H1 (cell line): ENCODE measurements around the gene SLC39A7. TPM values are rescaled to one million over a fixed set of nuclear protein-coding genes. Genes with fewer than 3 reads are reported as not detected.

Experiments used
- CTCF ChIA-PET: fragments of 300-600 bp; sonication (Branson Sonifier 250); formaldehyde crosslinking; loops from one replicate; lab custom pipeline; 2021; ENCODE audit not compliant: partially characterized antibody; lab: Charles Lee
- POLR2A ChIA-PET: fragments of 300-600 bp; sonication (Branson Sonifier 250); formaldehyde crosslinking; loops from one replicate; lab custom pipeline; 2021; ENCODE audit warnings: inconsistent platforms; ENCODE audit not compliant: partially characterized antibody; lab: Charles Lee
- DNase-seq, 2 experiments: peaks; one replicate each; pipeline versions ENCODE4 v3.0.0 to v3.0.0-alpha.2; 2010 to 2022; ENCODE audit warnings: low spot score in 2 of 2, low read depth in 1 of 2, mixed read lengths in 1 of 2
- FAIRE-seq: peaks from 2 replicates; lab custom pipeline; 2011; peaks lifted over from hg19 to GRCh38; lab: Jason Lieb, UNC
- H2AFZ ChIP-seq: 2 replicates; pipeline ENCODE4 v1.8.1; 2012; ENCODE audit warnings: low read length, inconsistent platforms
- H2AK5ac ChIP-seq: 2 replicates; pipeline ENCODE4 v1.6.1; 2013; ENCODE audit warnings: low read depth, low read length
- H2BK120ac ChIP-seq: replicated peaks from 2 replicates; pipeline ENCODE3; 2013; ENCODE audit warnings: low read depth, low read length, inconsistent platforms
- H2BK12ac ChIP-seq: 2 replicates; pipeline ENCODE4 v1.6.1; 2013; ENCODE audit warnings: low read depth, low read length
- H2BK15ac ChIP-seq: 2 replicates; pipeline ENCODE4 v1.6.1; 2013; ENCODE audit warnings: low read length
- H2BK20ac ChIP-seq: 2 replicates; pipeline ENCODE4 v1.6.1; 2013; ENCODE audit warnings: low read length
- H2BK5ac ChIP-seq: 2 replicates; pipeline ENCODE4 v1.6.1; 2013; ENCODE audit warnings: low read depth, low read length
- H3K14ac ChIP-seq: 2 replicates; pipeline ENCODE4 v1.6.1; 2013; ENCODE audit warnings: inconsistent platforms; ENCODE audit not compliant: insufficient read length
- H3K18ac ChIP-seq: 2 replicates; pipeline ENCODE4 v1.6.1; 2013; ENCODE audit warnings: low read length; ENCODE audit errors: extremely low read depth
- H3K23ac ChIP-seq: 2 replicates; pipeline ENCODE4 v1.6.1; 2013; ENCODE audit warnings: inconsistent platforms; ENCODE audit not compliant: insufficient read length
- H3K23me2 ChIP-seq: 2 replicates; pipeline ENCODE4 v1.6.1; 2013; ENCODE audit warnings: low read depth, low read length
- H3K27ac ChIP-seq: 2 replicates; pipeline ENCODE4 v1.6.1; 2011; ENCODE audit warnings: low read depth, low read length, inconsistent platforms
- H3K27me3 ChIP-seq, 4 experiments: replicated peaks in 1 of 4; 1 replicate in 1 of 4; 2 replicates in 3 of 4; pipeline versions ENCODE4 v1.6.1 to v1.8.1; 2011 to 2013; ENCODE audit warnings: low read length in 3 of 4, mild to moderate bottlenecking in 3 of 4, inconsistent platforms in 2 of 4, mixed read lengths in 2 of 4, moderate library complexity in 1 of 4; ENCODE audit not compliant: control insufficient read depth in 3 of 4, insufficient read depth in 3 of 4; ENCODE audit errors: extremely low read depth in 1 of 4
- H3K36me3 ChIP-seq, 4 experiments: 2 replicates each; pipeline versions ENCODE4 v1.6.1 to v1.8.1; 2011 to 2013; ENCODE audit warnings: mild to moderate bottlenecking in 4 of 4, low read length in 3 of 4, moderate library complexity in 2 of 4, control low read depth in 1 of 4, inconsistent platforms in 1 of 4; ENCODE audit not compliant: insufficient read depth in 4 of 4, control insufficient read depth in 2 of 4
- H3K4ac ChIP-seq: replicated peaks from 2 replicates; pipeline ENCODE3; 2013; ENCODE audit warnings: low read length, low read depth, mixed read lengths, inconsistent platforms; ENCODE audit not compliant: insufficient read length
- H3K4me1 ChIP-seq, 4 experiments: replicated peaks in 1 of 4; 1 replicate in 1 of 4; 2 replicates in 3 of 4; pipeline versions ENCODE4 v1.6.1 to v1.8.1; 2011 to 2013; ENCODE audit warnings: low read length in 3 of 4, inconsistent platforms in 2 of 4, mixed read lengths in 1 of 4; ENCODE audit not compliant: insufficient read depth in 4 of 4, control insufficient read depth in 3 of 4
- H3K4me2 ChIP-seq, 2 experiments: 2 replicates each; pipeline versions ENCODE4 v1.6.1 to v1.8.1; 2011 to 2013; ENCODE audit warnings: low read depth in 2 of 2, low read length in 2 of 2, control low read depth in 1 of 2, inconsistent platforms in 1 of 2, mild to moderate bottlenecking in 1 of 2; ENCODE audit not compliant: insufficient read depth in 1 of 2
- H3K4me3 ChIP-seq, 4 experiments: fragments of 200-600, 300-600 bp in 1 of 4; sonication (generic), shearing (Covaris generic), sonication (Bioruptor Twin) in 1 of 4; 2 replicates each; pipeline versions ENCODE4 v1.5.1 to v1.8.1; 2011 to 2016; ENCODE audit warnings: low read length in 4 of 4, low read depth in 3 of 4, control low read depth in 2 of 4, inconsistent platforms in 2 of 4, mild to moderate bottlenecking in 2 of 4, mixed read lengths in 1 of 4, moderate library complexity in 1 of 4; ENCODE audit not compliant: insufficient read depth in 2 of 4; ENCODE audit errors: extremely low read depth in 1 of 4
- H3K56ac ChIP-seq: replicated peaks from 2 replicates; pipeline ENCODE3; 2013; ENCODE audit warnings: low read depth, mild to moderate bottlenecking, mixed read lengths, low read length, inconsistent platforms; ENCODE audit not compliant: insufficient read length
- H3K79me1 ChIP-seq: 2 replicates; pipeline ENCODE4 v1.6.1; 2013; ENCODE audit warnings: low read depth, low read length, control low read depth
- H3K79me2 ChIP-seq, 2 experiments: 2 replicates each; pipeline versions ENCODE4 v1.6.1 to v1.8.1; 2012 to 2013; ENCODE audit warnings: low read length in 2 of 2, mild to moderate bottlenecking in 2 of 2, inconsistent platforms in 1 of 2; ENCODE audit not compliant: insufficient read depth in 2 of 2, control insufficient read depth in 1 of 2
- H3K9ac ChIP-seq, 4 experiments: replicated peaks in 1 of 4; 1 replicate in 1 of 4; 2 replicates in 3 of 4; pipeline versions ENCODE4 v1.6.1 to v1.8.1; 2011 to 2013; ENCODE audit warnings: low read depth in 3 of 4, low read length in 3 of 4, control low read depth in 2 of 4, mild to moderate bottlenecking in 2 of 4, moderate library complexity in 2 of 4, inconsistent platforms in 1 of 4; ENCODE audit errors: extremely low read depth in 1 of 4
- H3K9me3 ChIP-seq, 2 experiments: 2 replicates each; pipeline versions ENCODE4 v1.6.1 to v1.8.1; 2012 to 2013; ENCODE audit warnings: mild to moderate bottlenecking in 2 of 2, moderate library complexity in 2 of 2, control low read depth in 1 of 2, inconsistent platforms in 1 of 2, low read depth in 1 of 2, low read length in 1 of 2, mixed read lengths in 1 of 2; ENCODE audit not compliant: insufficient read depth in 2 of 2
- H4K20me1 ChIP-seq, 2 experiments: replicated peaks in 1 of 2; 2 replicates each; pipeline versions ENCODE3 to v1.8.1; 2011 to 2013; ENCODE audit warnings: inconsistent platforms in 2 of 2, low read length in 2 of 2, mild to moderate bottlenecking in 1 of 2; ENCODE audit not compliant: insufficient read depth in 2 of 2, control insufficient read depth in 1 of 2
- H4K5ac ChIP-seq: 2 replicates; pipeline ENCODE4 v1.6.1; 2013; ENCODE audit warnings: low read length, low read depth, mixed read lengths, inconsistent platforms; ENCODE audit not compliant: insufficient read length
- H4K8ac ChIP-seq: 2 replicates; pipeline ENCODE4 v1.8.0; 2013; ENCODE audit warnings: mild to moderate bottlenecking, moderate library complexity, low read length, inconsistent platforms; ENCODE audit not compliant: insufficient read depth; ENCODE audit errors: extremely low read depth
- H4K91ac ChIP-seq: replicated peaks from 2 replicates; pipeline ENCODE3; 2013; ENCODE audit warnings: low read length, mixed read lengths, inconsistent platforms; ENCODE audit not compliant: insufficient read length
- CBX8 ChIP-seq: fragments of 300-800, 300-1000 bp; sonication (generic); IDR thresholded peaks from 2 replicates; pipeline ENCODE4 v1.7.1; 2016; ENCODE audit warnings: low read depth, low read length, borderline replicate concordance
- POLR2AphosphoS5 ChIP-seq: IDR thresholded peaks from 2 replicates; pipeline ENCODE4 v1.6.1; 2011; ENCODE audit warnings: low read depth, low read length
- POU5F1 ChIP-seq: IDR thresholded peaks from 2 replicates; pipeline ENCODE4 v1.6.1; 2011; ENCODE audit warnings: low read depth, mild to moderate bottlenecking, low read length, moderate library complexity
- TCF12 ChIP-seq: IDR thresholded peaks from 2 replicates; pipeline ENCODE4 v1.6.1; 2011; ENCODE audit warnings: low read depth, mild to moderate bottlenecking, low read length
- USF2 ChIP-seq: IDR thresholded peaks from 2 replicates; pipeline ENCODE4 v1.6.1; 2011; ENCODE audit warnings: low read length, improper control_type of control experiment
- WGBS, 2 experiments: shearing (Covaris generic) in 1 of 2; methylation state at CpG; one replicate each; pipeline versions ENCODE4 v1.1.6 to v1.1.7; 2013 to 2015; ENCODE audit warnings: low lambda C conversion rate in 2 of 2, mixed read lengths in 2 of 2, inconsistent platforms in 1 of 2, low coverage in 1 of 2, missing lambda C conversion rate in 1 of 2; ENCODE audit not compliant: insufficient replicate concordance in 2 of 2, insufficient coverage in 1 of 2, insufficient read length in 1 of 2; ENCODE audit errors: extremely low coverage in 1 of 2, missing lambda C conversion rate in 1 of 2; 5-methylcytosine and 5-hydroxymethylcytosine counted together
- polyA plus RNA-seq, 7 experiments: library from polyadenylated mRNA; depleted of rRNA in 3 of 7; stranded (reverse) in 5 of 7; unstranded in 2 of 7; fragments of >200 nt in 5 of 7; fragments of 200-250 nt in 2 of 7; gene quantifications; 1 replicate in 5 of 7; 2 replicates in 1 of 7; 4 replicates in 1 of 7; pipeline versions ENCODE4 v1.2.1 to v1.2.3, GENCODE V29; 2011 to 2013; ENCODE audit warnings: missing spikeins in 2 of 7, mixed read lengths in 2 of 7
- total RNA-seq: library from RNA; stranded (reverse); fragmentation: NEBNext Ultra II Directional; extraction: Animal tissue kit (Norgen Biotek cat#: 25700); gene quantifications from 2 replicates; pipeline ENCODE4 v1.2.1, GENCODE V29; 2021

The SLC39A7 gene
- total and polyA plus RNA-seq, 2 of the 8 experiments (the other 6 are each of a cell fraction or from before 2014, with no cell fraction given): 63.3 to 123 TPM

GRCh38 chr6:33193619-33194018, 7.0 kb upstream of the SLC39A7 start:
- no peak overlapping the region for H3K4ac ChIP-seq
- whole genome bisulfite sequencing, 2 experiments: 20% methylated on average over 6 of the region's 6 CpGs; no CpG with 5 or more reads in 1 of the 2 experiments
- H4K20me1 ChIP-seq: peaks cover 0 to 5% of the 10 kb centered on the region in 2 experiments
- H3K9me3 ChIP-seq: no peaks in the 10 kb centered on the region
- H3K4me2 ChIP-seq: peak overlapping the region; percentile 78 to 96
- no peak overlapping the region for H3K56ac ChIP-seq
- H3K27me3 ChIP-seq: peaks cover 0 to 17% (median 15%) of the 10 kb centered on the region in 4 experiments; a peak in 6 of 7 replicates
- H3K9ac ChIP-seq: no peak overlapping the region; a peak in 1 of 7 replicates
- no peak overlapping the region for H2AK5ac ChIP-seq
- H3K18ac ChIP-seq: no peak overlapping the region
- no peak overlapping the region for H3K14ac ChIP-seq
- FAIRE-seq (no peak), DNase-seq (no peak)
- no peak overlapping the region for H2AFZ ChIP-seq
- H2BK12ac ChIP-seq: no peak overlapping the region
- peaks cover 11% of the 10 kb centered on the region for H3K23me2 ChIP-seq
- no peaks in the 10 kb centered on the region for H3K79me1 ChIP-seq
- H2BK20ac ChIP-seq: no peak overlapping the region
- no peak overlapping the region for H3K23ac ChIP-seq
- no peak overlapping the region for H4K5ac ChIP-seq
- CTCF ChIA-PET: interaction anchor here (0.6 to 3.4 kb wide), 5 partner anchors 21 to 193 kb away, joined by 3 to 14 read pairs (median 9); no protein-coding TSS in a partner anchor
- POLR2A ChIA-PET: interaction anchor here (0.7 to 1.4 kb wide), 5 partner anchors 12 to 223 kb away, joined by 3 to 6 read pairs (median 4); partner anchors contain the start of gene HSD17B8
- H3K36me3 ChIP-seq: peaks cover 0 to 13% (median 6%) of the 10 kb centered on the region in 4 experiments; a peak in 4 of 8 replicates
- no peak overlapping the region for H4K8ac ChIP-seq
- H2BK15ac ChIP-seq: no peak overlapping the region; the same call in 1 of the 2 replicates
- H3K4me1 ChIP-seq: peaks cover 5 to 10% (median 9%) of the 10 kb centered on the region in 4 experiments
- no peak overlapping the region for H3K27ac ChIP-seq
- H4K91ac ChIP-seq: no peak overlapping the region
- H3K4me3 ChIP-seq: peak overlapping the region; percentile 13 to 79 (median 46); a peak in 4 of 8 replicates
- H3K79me2 ChIP-seq: no peaks in the 10 kb centered on the region
- H2BK5ac ChIP-seq: no peak overlapping the region
- H2BK120ac ChIP-seq: no peak overlapping the region
- TF ChIP-seq CBX8 (no peak), POLR2AphosphoS5 (no peak), POU5F1 (no peak), TCF12 (no peak), USF2 (no peak)
